GM18909 (cell line): ENCODE results near the gene UHRF1.
"Not testable (repeated sequence)": the region's sequence is repeated elsewhere in the genome, so short reads cannot be mapped to it uniquely, and the experiment has no call there.

Experiments used
- ATAC-seq: cut with Tn5 transposase; IDR thresholded peaks from one replicate; pipeline ENCODE4 v1.9.1; 2021; ENCODE audit warnings: mild to moderate bottlenecking; ENCODE audit not compliant: unreplicated experiment, poor library complexity

The UHRF1 gene

DNA sequence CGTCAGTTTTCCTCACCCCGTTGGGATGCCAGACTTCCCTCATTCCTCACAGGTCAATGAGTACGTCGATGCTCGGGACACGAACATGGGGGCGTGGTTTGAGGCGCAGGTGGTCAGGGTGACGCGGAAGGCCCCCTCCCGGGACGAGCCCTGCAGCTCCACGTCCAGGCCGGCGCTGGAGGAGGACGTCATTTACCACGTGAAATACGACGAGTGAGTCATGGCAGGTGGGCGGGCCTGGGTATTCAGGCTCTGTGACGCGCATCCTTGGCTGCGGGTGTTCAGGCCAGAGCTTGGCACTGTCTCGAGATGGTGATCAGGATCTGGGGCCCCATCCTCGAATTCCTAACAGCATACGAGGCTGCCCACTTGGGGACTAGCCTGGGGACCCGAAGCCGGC is 21.4 kb downstream of the UHRF1 start:
- ATAC-seq: no peak

DNA sequence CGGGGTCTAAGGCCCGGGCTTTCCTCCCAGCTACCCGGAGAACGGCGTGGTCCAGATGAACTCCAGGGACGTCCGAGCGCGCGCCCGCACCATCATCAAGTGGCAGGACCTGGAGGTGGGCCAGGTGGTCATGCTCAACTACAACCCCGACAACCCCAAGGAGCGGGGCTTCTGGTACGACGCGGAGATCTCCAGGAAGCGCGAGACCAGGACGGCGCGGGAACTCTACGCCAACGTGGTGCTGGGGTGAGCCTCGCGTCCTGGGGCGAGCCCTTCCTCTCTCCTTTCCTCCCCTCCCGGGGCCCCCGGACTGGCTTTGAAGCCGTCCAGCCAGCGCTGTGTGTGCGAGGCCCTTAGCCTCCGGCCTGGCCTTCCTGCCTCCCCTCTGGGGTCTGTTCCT is 23.4 kb downstream of the UHRF1 start:
- no peak for ATAC-seq

DNA sequence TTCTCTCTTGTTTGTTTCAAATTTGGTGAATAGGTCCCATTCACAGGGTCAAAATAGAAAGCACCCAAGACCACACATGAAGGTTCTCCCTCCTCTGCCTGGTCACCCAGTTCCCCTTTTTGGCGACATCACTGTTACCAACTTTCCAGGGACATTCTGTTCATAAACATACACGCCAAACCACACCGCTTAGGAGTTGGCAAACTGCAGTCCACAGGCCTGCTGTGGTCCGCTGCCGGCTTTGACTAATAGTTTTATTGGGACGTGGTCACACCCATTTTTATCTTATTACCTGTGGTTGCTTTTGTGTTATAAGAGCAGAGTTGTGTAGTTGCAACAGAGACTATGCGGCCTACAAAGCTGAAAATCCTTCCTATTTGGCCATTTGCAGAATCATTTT is 24.2 kb downstream of the UHRF1 start:
- ATAC-seq: no peak

DNA sequence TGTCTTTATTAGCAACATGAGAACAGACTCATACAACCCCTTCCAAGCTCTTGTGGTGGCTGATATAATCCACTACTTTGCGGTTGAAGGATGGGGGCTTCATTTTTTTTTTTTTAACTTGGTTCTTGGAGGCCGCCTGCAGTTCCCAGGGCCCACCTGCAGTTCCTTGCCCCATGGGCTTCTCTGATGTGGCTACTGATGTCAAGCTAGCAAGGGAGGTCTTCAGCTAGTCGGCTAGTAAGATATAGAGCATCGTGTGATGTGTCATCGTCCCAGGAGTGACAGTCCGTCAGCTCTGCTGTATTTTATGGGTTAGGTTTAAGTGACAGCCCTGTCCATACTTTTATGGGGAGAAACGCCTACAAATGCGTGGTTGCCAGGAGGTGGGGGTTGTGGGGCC is 26.1 kb downstream of the UHRF1 start:
- ATAC-seq: no peak

- no peak for ATAC-seq
These were observed 27.8 kb downstream of the UHRF1 start for GRCh38 chr19:4937060-4937459.

GRCh38 chr19:4938461-4938860 is 29.2 kb downstream of the UHRF1 start:
- ATAC-seq: not testable (repeated sequence)

GRCh38 chr19:4939466-4939865 is 30.2 kb downstream of the UHRF1 start:
- ATAC-seq: no peak

DNA sequence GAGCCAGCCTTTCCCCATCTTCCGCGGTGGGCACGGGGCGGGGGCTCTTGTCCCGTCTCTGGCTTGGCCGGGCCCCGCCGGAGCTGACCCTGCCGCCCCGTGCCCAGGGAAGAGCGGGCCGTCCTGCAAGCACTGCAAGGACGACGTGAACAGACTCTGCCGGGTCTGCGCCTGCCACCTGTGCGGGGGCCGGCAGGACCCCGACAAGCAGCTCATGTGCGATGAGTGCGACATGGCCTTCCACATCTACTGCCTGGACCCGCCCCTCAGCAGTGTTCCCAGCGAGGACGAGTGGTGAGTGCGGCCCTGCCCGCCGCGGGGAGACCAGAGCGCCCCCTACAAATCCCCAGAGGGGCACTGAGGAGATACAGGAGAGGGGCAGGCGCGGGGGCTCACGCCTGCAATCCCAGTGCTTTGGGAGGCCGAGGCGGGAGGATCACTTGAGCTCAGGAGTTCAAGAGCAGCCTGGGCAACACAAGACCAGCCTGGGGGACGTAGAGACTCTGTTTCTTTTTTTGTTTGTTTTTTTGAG is 32.4 kb downstream of the UHRF1 start:
- not testable (repeated sequence) for ATAC-seq

DNA sequence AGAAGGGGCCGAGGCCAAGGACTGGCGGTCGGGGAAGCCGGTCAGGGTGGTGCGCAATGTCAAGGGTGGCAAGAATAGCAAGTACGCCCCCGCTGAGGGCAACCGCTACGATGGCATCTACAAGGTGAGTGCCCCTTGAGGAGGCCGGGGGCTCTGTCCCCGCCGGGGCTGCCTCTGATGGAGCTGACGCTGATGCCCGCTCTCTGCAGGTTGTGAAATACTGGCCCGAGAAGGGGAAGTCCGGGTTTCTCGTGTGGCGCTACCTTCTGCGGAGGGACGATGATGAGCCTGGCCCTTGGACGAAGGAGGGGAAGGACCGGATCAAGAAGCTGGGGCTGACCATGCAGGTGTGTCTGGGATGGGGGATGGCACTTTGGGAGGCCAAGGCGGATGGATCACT is 41.3 kb downstream of the UHRF1 start:
- ATAC-seq: not testable (repeated sequence)

- ATAC-seq: no peak
These were observed 42.4 kb downstream of the UHRF1 start for GRCh38 chr19:4951656-4952055.

DNA sequence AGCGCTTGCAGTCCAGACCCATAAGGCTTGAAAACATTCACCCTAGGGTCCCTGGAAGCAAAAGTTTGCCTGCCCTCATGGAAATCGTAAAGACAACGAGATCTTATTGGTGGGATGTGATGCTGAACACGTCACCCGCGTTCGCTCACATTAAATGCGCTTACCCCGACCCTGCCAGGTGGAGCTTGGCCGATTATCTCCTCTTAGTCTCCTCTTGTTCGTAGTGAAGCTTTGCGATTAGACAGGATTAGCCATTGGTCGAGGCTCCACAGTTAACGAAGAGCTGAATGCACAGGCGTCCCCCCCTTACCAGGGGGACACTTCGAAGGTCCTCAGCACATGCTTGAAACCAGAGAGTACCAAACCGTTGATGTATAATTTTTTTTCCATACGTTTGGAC is 43.6 kb downstream of the UHRF1 start:
- no peak for ATAC-seq

DNA sequence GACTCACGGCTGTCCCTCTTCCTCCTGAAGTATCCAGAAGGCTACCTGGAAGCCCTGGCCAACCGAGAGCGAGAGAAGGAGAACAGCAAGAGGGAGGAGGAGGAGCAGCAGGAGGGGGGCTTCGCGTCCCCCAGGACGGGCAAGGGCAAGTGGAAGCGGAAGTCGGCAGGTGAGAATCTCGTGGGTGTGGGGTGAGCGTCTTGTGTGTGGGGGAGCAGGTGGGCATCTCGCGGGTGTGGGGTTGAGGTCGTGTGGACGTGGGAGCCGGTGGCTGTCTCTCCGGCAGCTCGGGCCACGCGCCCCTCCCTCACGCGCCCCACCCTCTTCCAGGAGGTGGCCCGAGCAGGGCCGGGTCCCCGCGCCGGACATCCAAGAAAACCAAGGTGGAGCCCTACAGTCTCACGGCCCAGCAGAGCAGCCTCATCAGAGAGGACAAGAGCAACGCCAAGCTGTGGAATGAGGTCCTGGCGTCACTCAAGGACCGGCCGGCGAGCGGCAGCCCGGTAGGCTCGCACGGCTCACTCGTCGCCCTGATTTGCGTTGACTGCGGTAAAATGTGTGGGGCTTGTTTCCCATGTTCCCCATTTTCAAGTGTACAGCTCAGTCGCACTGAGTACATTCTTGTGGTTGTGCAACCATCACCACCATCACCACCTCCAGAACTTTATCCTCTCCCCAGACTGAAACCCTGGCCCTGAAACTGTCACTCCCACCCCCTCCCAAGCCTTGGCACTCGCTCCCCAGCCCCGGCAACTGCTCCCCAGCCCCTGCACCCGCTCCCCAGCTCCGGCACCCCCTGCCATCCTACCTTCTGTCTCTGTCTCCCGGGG is 45.2 kb downstream of the UHRF1 start:
- not testable (repeated sequence) for ATAC-seq

DNA sequence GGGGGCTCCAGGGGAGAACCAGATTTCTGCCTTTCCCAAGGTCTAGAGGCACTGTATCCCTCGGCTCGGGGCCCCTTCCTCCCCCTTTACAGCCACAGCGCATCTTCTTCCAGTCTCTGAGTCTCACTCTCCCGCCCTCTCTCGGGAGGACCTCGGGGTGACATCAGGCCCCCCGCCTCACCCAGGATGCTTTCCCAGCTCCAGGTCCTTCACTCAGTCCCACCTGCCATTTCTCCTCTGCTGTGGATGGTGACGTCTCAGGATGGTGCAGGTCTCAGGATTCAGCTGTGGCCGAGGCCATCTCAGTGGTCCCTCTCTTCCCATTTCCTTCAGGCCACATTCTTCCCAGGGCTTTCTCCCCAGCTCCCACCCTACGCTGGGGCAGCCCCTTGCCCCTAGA is 46.0 kb downstream of the UHRF1 start:
- ATAC-seq: no peak

GRCh38 chr19:4957981-4958380 is 48.7 kb downstream of the UHRF1 start:
- no peak for ATAC-seq

DNA sequence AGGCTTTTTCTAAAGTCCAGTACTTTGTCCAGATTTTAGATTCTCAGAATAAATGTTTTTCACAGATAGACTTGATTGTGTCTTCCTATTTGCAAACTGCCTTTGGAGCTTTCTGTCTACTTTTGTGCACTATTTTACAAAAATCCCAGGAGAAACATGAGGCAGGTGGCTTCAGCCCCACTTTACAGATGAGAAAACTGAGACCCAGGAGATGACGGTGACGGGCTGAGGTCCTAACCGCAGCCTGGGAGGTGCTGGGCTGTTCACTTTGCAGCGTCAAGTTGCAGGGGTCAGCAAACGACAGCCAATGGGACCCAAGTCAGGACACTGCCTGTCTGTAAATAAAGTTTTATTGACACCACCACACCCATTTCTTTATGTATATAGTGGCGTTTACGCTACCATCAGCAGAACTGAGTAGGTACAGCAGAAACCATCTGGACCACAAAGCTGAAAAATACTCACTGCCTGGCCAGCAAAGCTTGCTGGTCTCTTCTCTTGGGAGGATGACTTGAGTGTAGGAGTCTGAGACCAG is 52.9 kb downstream of the UHRF1 start:
- no peak for ATAC-seq

- no peak for ATAC-seq
These were observed 55.8 kb downstream of the UHRF1 start for GRCh38 chr19:4965061-4965460.

DNA sequence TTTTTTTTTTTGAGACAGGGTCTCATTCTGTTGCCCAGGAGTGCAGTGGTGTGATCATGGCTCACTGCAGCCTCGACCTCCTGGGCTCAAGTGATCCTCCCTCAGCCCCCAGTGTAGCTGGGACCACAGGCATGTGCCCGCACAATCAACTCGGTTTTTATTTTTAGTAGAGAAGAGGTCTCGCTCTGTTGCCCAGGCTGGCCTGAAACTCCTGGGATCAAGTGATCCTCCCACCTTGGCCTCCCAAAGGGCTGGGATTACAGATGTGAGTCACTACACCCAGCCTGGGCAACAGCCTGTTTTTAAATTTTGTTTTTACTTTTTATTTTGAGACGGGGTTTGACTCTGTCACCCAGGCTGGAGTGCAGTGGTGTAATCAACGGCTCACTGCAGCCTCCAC is 57.3 kb downstream of the UHRF1 start:
- no peak for ATAC-seq

- no peak for ATAC-seq
These were observed 58.6 kb downstream of the UHRF1 start for GRCh38 chr19:4967738-4968461.

GRCh38 chr19:4968462-4969291 is 59.4 kb downstream of the UHRF1 start, which contains the start of gene KDM4B:
Gene KDM4B (plus strand): TSS chr19:4969113. CDS start chr19:5032891, 63,778 bp downstream.
- peak; percentile 91 for ATAC-seq

GRCh38 chr19:4969292-4969771 is 60.0 kb downstream of the UHRF1 start:
- no peak for ATAC-seq
